Measurements from ENCODE around the gene CEMIP2. TPM values are rescaled to one million over a fixed set of nuclear protein-coding genes. Genes with fewer than 3 reads are reported as not detected.

The CEMIP2 gene
- total and polyA plus RNA-seq, 9 donors, result 6.3 to 91.3 (median 11.0) TPM

DNA sequence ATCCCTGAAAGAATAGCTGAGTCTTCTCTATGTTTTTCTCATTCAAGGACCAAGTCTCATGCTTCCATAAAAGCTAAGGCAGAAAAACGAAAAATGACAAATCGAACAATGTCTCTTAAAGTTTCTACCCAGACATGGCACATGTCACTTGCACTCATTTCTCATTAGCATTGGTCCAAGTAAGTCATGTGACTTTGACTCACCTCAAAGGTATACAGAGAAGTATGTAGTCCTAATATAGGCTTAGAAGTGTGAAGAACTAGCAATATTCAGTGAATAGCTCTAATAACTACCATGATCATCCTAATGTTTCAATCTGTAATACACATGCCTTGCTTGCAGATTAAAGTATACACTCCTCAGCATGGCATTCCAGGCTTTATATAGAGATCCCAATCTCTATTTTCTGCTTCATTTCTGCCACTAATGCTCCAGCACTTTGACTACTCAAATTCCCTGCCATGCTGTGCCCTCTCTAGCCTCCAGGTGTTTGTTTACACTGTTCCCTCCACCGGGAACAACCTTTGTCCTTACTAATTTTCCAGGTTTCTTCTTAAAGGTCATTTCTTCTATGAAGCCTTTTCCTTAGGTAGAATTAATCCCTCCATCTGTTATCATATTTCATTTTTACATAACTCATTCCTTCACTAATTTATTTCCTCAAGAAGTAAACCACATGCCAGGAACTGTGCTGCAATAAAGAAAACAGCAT lies 98.9 kb downstream of the CEMIP2 start:
- no peak for TF ChIP-seq POLR2A (IDR thresholded peaks at IDR 0.05)
- TF ChIP-seq EP300 (IDR thresholded peaks at IDR 0.05), result no peak
- TF ChIP-seq CTCF (IDR thresholded peaks at IDR 0.05), result no peak
- Histone ChIP-seq H3K9me3 (no peaks in the 10 kb centered on the region), H3K36me3 (no peaks in the 10 kb centered on the region), H3K27ac (no peak overlapping the region), H3K4me1 (ENCODE audit: insufficient read depth) (peaks cover 1% of the 10 kb centered on the region), H3K4me3 (no peak overlapping the region), H3K27me3 (no peaks in the 10 kb centered on the region)
- intact Hi-C loops (cut with DNase I), result no loop called here
- WGBS, 3 donors, result 90 to 96% (median 90%) methylated on average over 3 of the region's 3 CpGs
- no peak for DNase-seq

DNA sequence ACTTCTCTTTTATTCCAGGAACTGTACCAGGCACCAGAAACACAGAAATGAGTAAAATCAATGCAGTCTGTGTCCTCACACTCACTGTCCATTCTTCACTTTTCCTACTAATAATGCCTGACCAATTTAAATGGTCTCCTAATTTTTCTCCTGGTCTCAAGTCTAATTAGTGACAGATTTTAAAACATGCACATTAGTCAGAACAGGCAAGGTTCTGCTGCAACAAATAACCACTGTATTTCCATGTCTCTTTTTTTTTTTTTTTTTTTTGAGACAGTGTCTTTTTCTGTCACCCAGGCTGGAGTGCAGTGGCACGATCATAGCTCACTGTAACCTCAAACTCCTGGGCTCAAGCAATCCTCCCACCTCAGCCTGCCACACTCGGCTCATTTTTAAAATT lies 99.6 kb downstream of the CEMIP2 start:
- no peak overlapping the region for H3K27ac ChIP-seq
- no peak for DNase-seq
- intact Hi-C loops (cut with DNase I), result no loop called here
- H3K9me3 ChIP-seq, result no peaks in the 10 kb centered on the region
- TF ChIP-seq EP300 (IDR thresholded peaks at IDR 0.05) (no peak), POLR2A (IDR thresholded peaks at IDR 0.05) (no peak), CTCF (IDR thresholded peaks at IDR 0.05) (no peak)
- H3K4me3 ChIP-seq, result no peak overlapping the region
- H3K27me3 ChIP-seq, result no peaks in the 10 kb centered on the region
- WGBS, 3 donors, result 95 to 98% (median 95%) methylated on average over 2 of the region's 2 CpGs
- H3K36me3 ChIP-seq, result no peaks in the 10 kb centered on the region
- peaks cover 1% of the 10 kb centered on the region for H3K4me1 ChIP-seq (ENCODE audit: insufficient read depth)

- intact Hi-C loops (cut with DNase I), result no loop called here
- WGBS, 3 donors, result 85 to 93% (median 87%) methylated on average over 5 of the region's 5 CpGs
- no peaks in the 10 kb centered on the region for H3K27me3 ChIP-seq
- H3K27ac ChIP-seq, result no peak overlapping the region
- no peaks in the 10 kb centered on the region for H3K9me3 ChIP-seq
- no peaks in the 10 kb centered on the region for H3K4me1 ChIP-seq (ENCODE audit: insufficient read depth)
- H3K4me3 ChIP-seq, result no peak overlapping the region
- H3K36me3 ChIP-seq, result no peaks in the 10 kb centered on the region
- DNase-seq, result no peak
- no peak for TF ChIP-seq EP300 (IDR thresholded peaks at IDR 0.05)
- no peak for TF ChIP-seq POLR2A (IDR thresholded peaks at IDR 0.05)
- no peak for TF ChIP-seq CTCF (IDR thresholded peaks at IDR 0.05)
Observed at GRCh38 chr9:71665247-71665646, 103.1 kb downstream of the CEMIP2 start.

DNA sequence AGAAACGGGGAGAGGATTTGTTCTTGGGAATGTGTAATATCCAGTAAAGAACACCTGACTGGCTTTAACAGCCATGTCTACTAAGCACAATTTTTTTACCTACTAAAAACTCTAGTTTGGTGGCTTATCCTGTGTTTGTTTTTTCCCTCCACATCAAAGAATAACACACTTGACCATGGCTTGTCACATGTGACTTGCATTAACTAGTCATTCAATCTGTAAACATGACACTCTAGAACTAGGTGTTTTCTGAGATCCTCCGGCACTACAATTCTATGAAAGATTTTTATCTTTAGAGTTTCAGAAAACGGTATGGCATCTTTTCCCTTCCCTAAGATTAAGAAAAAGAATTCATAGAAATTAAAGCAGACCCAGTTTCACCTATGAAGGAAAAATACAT lies 103.7 kb downstream of the CEMIP2 start:
- Histone ChIP-seq H3K9me3 (no peaks in the 10 kb centered on the region), H3K4me3 (no peak overlapping the region), H3K36me3 (no peaks in the 10 kb centered on the region), H3K27ac (no peak overlapping the region), H3K4me1 (ENCODE audit: insufficient read depth) (no peaks in the 10 kb centered on the region), H3K27me3 (no peaks in the 10 kb centered on the region)
- no peak for DNase-seq
- intact Hi-C loops (cut with DNase I), result no loop called here
- no peak for TF ChIP-seq EP300 (IDR thresholded peaks at IDR 0.05)
- no peak for TF ChIP-seq POLR2A (IDR thresholded peaks at IDR 0.05)
- TF ChIP-seq CTCF (IDR thresholded peaks at IDR 0.05), result no peak
- 59 to 80% (median 68%) methylated on average over 3 of the region's 3 CpGs for WGBS, 3 donors

All from ovary (tissue), 9 donors.